OCI-LY1 (cell line): ENCODE data around the gene FBN2.

Source experiments
- EZH2 ChIP-seq: fragments of 200-600 bp; sonication (generic), shearing (Covaris generic); IDR thresholded peaks from 2 replicates; pipeline ENCODE4 v1.8.0; 2017; ENCODE audit warnings: borderline replicate concordance, mixed run types, mild to moderate bottlenecking, antibody characterized with exemption, low read length, moderate library complexity, mixed read lengths
- TF ChIP-seq, protein P1 (sequence below): fragments of 200-600 bp; sonication (generic), shearing (Covaris generic); IDR thresholded peaks from 2 replicates; pipeline ENCODE4 v1.5.1; 2017; ENCODE audit warnings: mild to moderate bottlenecking, antibody characterized with exemption, low read length, moderate library complexity, mixed read lengths

DNA sequence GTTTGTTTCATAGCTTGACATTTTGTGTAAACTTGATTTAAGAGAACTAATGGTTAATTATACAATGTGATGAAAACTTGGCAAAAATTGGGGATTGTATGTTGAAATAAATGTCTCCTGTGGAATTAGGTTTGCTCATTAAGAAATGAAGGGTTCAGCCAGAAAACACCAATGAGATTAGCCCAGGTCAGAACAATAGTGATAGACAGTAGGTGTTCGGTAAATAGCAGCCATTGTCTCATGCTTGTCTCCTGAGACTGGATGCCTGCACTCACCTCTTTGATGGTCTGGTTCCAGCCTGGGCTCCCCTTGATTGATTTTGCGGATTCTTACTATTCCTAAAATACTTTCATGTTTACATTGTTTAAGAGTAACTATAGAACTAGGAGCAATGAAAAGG lies 135.5 kb downstream of the FBN2 start:
- TF ChIP-seq, protein P1, sequence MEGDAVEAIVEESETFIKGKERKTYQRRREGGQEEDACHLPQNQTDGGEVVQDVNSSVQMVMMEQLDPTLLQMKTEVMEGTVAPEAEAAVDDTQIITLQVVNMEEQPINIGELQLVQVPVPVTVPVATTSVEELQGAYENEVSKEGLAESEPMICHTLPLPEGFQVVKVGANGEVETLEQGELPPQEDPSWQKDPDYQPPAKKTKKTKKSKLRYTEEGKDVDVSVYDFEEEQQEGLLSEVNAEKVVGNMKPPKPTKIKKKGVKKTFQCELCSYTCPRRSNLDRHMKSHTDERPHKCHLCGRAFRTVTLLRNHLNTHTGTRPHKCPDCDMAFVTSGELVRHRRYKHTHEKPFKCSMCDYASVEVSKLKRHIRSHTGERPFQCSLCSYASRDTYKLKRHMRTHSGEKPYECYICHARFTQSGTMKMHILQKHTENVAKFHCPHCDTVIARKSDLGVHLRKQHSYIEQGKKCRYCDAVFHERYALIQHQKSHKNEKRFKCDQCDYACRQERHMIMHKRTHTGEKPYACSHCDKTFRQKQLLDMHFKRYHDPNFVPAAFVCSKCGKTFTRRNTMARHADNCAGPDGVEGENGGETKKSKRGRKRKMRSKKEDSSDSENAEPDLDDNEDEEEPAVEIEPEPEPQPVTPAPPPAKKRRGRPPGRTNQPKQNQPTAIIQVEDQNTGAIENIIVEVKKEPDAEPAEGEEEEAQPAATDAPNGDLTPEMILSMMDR = no peak
- TF ChIP-seq EZH2 = no peak
